HG02870 (cell line): ENCODE data around the gene NT5DC3.

Experiments used
- ATAC-seq: cut with Tn5 transposase; IDR thresholded peaks from one replicate; pipeline ENCODE4 v1.9.1; 2021; ENCODE audit warnings: mild to moderate bottlenecking, moderate library complexity; ENCODE audit not compliant: unreplicated experiment

NT5DC3 gene

DNA sequence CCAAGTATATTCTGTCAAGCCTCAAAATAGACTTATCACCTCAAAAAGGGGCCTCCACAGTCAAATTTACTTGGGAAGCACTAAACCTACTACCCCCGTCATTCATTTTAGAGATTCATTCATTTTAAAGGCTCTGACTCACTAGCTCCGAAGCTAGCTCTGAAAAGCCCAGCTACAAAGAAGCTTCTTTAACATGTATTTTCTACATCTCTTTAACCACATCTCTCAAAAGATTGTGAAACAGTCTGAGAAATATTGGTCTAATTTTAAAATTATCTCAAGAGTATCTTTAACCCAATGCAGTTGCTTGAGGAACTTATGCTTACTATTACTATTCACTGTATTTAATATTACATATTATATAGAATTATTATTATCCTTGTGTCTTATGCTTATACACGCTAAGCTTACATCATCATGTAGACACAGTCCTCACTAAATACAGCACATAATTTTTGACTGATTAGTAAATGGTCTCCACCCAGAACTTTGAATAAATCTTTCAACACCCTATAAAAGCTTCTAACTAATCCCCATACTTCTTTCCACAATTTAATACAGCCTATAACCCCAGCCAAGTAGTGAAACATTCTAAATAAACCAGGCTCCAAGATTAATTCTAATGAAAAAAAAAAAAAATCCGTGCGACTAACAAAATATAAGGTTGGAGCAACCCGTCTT is 7.8 kb downstream of the NT5DC3 start:
- no peak for ATAC-seq

DNA sequence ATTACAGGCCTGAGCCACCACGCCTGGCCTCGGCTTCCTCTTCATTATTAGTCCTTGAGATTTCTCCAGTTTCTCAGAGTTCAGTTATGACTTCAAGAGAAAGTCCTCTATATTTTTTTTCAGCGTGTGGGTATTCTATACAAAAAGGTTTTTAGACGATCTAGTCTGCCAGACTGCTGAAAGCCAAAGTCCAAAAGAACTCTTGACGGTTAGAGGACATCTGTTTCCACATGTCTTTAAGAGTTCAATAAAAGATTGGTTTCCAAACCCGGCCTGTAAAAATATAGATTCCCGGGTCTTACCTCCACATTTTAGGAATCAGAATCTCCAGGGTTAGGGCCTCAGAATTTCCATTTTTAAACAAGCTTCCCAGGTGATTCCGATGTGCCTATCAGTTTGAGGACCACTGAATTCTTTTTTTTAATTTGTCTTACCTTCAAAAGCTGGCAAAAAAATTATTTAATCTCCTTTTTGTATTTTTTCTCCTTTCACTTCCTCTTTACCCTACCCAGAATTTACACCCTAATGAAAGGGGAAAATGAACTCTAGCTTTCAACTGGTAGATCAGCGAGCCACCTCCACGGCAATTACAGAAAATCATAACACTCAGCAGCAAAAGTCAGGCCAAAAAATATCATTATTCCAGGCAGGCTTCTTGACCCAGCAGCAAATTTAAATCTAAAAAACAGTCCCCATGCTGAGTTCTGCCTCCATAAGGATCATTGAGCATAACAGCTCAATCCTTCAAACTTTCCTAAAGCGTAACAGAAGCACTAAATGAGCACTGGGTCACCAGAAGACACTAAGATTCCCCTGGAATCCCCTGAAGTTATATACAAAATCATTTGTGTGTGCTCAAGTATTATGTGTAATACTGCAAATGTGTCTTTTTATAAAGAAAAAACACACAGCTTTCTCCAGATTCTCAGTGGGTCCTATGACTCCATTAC is 8.7 kb downstream of the NT5DC3 start:
- no peak for ATAC-seq

DNA sequence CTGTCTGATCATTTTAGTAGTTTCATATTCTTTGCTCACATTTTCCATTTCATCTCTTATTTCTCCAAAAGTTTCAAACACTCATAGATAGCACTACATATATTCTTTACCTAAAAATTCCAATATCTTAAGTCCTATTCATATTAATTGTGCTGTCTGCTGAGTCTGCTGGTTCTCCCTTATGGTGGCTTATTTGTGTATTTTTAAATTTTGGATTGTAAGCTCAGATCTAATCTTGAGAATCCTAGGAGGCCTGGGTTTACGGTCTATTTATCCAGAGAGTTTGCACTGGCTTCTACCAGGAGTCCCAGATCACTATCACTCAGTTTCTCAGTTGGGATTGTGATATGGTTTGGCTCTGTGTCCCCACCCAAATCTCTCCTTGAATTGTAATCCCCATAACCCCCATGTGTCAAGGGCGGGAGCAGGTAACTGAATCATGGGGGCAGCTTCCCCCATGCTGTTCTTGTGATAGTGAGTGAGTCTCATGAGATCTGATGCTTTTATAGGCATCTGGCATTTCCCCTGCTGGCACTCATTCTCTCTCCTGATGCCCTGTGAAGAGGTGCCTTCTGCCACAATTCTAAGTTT is 10.2 kb downstream of the NT5DC3 start:
- no peak for ATAC-seq

DNA sequence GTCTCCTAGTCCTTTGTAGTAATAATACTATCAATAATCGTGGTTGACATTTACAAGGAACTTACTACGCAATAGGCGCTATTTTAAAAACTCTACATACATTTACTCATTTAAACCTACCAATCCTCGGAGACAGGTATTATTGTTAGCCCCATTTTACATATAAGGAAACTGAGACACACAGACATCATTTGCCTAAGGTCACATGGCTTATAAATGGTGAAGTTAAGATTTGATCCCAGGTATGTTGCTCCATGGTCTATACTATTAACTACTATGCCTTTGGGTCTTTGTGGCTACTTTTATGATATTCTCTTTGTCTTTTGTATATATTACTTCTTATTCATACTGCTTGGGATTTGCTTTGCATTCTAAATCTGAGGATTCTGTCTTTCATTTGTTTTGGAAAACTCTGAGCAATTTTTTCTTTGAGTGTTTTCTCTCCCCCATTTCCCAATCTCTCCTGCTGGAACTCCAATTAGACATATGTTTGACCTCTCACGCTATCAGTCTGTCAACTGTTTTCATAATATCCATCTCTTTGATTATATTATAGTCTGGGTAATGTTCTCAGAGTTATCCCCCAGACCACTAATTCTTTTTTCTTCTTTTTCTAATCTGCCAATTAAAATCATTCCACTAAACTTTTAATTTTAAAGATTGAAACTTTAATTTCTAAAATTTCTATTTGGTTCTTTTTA is 10.9 kb downstream of the NT5DC3 start:
- no peak for ATAC-seq

DNA sequence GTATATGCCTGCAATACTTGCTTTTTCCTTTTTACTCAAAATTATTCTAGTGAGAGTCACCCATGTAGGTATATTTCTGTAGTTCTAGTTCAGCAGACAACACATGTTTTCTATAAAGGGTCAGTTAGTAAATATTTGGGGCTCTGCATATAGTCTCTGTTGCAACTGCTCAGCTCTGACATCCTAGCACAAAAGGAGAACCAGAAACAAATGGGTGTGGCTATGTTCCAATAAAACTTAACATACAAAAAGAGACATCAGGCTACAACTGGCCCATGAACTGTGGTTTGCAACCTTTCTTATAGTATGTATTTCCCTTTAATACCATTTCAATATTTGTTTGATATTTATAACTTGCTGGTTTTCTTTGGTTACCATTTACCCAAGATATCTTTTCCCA is 11.9 kb downstream of the NT5DC3 start:
- ATAC-seq: no peak

- no peak for ATAC-seq
Observed at GRCh38 chr12:103827911-103828391, 13.1 kb downstream of the NT5DC3 start.

- no peak for ATAC-seq
Observed at GRCh38 chr12:103824845-103825244, 16.2 kb downstream of the NT5DC3 start.

DNA sequence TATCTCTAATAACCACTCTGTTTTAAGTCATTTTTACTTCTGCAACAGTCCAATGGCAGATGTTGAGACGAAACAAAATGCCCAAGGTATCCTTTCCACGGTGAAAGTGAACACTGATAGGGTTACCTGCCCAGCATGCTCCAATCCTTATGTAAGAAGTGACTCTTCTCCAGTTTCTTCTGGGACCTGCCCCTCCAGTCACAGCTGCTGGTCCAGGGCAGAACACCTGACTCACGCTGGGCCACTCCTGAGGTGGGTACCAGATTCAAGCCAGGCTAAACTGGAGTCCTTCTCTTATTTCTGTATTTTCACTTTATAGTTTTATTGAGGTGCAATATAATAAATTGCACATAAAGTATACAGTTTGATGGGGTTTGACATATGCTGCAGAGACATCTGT is 16.7 kb downstream of the NT5DC3 start:
- ATAC-seq: no peak

DNA sequence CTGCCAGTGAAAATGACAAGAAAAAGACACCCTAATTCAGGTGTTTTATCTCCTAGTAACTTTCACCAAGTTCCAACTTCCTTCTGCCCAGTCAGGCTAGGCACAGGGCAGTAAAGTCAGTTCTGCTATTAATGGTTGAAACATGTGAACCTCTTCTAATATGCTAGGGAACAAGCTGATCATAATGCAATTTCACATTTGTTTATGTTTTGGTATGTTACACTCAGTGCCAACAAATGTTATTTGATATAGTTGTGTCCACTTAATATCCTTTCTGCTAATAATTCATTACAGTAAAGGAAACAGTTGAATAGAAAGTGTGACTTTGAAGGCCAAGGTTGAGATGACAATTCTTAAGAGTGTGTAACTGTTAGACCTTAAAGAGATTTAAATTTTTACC is 17.2 kb downstream of the NT5DC3 start:
- ATAC-seq: no peak

- no peak for ATAC-seq
Observed at GRCh38 chr12:103821773-103822172, 19.3 kb downstream of the NT5DC3 start.

DNA sequence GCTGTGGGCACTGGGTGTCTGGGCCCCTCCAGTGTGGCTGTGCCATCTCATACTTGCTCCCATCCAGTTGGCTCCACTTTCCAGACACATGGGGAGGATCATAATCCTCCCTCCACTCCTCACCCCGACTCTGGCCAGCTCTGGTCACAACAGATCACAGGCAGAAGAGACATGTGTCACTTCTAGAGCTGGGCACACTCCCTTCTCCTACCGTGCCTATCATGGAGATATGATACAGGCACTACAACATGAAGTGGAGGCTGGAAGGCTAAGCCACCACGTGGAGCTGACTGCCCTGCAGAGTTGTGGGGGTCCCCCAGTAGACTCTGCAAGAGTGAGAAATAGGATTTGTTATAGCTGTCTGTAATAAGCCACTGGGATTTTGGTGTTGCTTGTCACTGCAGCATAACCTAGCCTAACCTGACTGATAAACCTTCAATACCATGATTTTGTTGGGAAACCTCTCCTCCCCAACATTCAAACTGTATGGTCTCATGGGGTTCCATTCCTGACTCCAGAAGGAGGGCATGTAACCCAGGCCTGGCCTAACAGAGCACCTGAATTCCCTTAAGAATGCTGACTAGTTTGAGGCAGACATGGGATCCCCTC is 20.0 kb downstream of the NT5DC3 start:
- ATAC-seq: no peak

DNA sequence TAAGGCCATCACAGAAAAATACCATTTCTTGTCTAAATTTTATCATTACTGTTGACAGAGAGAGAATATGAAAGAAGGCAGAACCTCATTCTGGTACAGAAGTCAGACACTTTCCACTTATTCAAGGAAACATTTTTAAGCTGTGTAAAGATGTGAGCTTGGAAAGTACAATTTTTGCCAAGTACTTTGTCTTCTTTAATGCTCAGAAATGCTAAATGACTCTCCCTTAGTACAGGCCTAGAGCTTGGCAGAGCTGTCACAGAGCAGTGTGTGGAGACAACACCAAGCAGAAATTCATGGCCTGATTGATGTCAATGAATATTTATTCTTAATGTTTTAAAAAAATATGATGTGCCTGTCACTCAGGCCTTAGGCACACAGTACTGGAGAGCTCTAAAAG is 20.7 kb downstream of the NT5DC3 start:
- no peak for ATAC-seq

DNA sequence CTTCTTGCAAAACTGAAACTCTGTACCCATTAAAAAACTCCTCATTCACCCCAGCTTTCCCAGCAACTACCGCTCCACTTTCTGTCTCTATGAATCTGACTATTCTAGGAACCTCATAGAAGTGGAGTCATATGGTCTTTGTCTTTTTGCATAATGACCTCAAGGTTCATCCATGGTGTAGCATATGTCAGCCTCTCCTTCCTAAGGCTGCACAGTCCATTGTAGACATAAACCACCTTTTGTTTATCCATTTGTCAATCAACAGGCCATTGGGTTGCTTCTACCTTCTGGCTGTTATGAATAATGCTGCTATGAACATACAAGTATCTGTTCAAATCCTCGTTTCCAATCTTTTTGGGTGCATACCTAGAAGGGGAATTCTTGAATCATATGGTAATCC is 21.1 kb downstream of the NT5DC3 start:
- ATAC-seq: no peak

DNA sequence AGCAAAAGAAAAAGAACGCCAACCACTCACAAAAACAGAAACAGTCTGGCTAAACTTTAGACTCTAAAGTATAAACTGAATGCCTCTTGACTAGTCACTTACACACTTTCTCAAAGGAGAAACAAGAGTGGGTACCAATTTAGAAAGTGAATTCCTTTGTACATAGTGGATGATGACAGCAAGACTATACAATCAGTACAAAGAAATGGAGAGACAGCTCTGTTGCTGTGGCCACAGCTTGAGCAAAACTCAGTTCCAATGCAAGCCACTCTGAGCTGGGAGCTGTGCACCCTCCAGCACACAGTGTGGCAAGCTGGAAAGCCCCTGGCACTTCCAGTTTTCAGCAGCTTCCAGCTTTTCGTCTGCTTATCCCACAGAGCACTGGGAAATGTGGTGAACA is 21.7 kb downstream of the NT5DC3 start:
- ATAC-seq: no peak

DNA sequence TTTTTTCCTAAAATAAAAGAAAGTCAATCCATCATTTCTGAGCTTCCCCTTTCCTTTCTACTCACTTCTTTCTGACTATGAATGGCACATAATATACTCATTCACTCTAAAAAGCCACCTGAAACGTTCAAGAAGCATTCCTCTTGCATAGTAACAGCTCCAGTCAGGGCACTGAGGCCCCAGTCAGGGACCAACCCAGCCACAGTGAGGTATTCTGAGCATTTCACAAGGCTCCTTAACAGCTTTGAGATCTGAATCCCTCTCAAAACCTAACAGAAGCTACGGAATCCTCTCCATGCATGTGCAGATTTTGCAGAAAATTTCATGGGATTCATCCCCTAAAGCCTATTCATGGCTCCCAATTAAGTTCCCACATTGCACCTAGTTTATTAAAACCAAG is 23.2 kb downstream of the NT5DC3 start:
- no peak for ATAC-seq

GRCh38 chr12:103816663-103817062 is 24.4 kb downstream of the NT5DC3 start:
- ATAC-seq: no peak

DNA sequence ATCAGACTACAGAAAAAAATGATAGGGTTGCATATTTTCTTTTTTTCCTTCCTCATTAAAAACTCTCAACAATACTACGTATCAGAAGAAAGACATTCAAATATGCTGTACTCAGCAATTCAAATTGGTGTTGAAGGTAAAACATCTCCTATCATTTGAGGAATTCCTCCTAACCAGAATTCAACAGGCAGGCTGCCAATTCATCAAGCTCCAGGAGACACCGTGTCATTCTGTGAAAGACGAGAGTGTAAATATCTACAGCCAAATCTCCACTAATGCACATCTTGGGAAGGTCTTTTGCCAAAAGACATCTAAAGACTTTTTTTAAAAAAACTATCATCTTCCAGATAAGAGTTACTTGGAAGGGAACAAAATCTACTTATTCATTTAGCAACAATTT is 26.6 kb downstream of the NT5DC3 start:
- no peak for ATAC-seq

GRCh38 chr12:103813949-103814348 is 27.1 kb downstream of the NT5DC3 start:
- ATAC-seq: no peak

- ATAC-seq: no peak
Observed at GRCh38 chr12:103813426-103813825, 27.6 kb downstream of the NT5DC3 start.

GRCh38 chr12:103812789-103813188 is 28.2 kb downstream of the NT5DC3 start:
- no peak for ATAC-seq

- no peak for ATAC-seq
Observed at GRCh38 chr12:103811791-103812190, 29.2 kb downstream of the NT5DC3 start.
